ENCODE measurements around the gene TNFRSF25.
"Not testable (repeated sequence)": the region's sequence is repeated elsewhere in the genome, so short reads cannot be mapped to it uniquely, and the experiment has no call there.

The TNFRSF25 gene

DNA sequence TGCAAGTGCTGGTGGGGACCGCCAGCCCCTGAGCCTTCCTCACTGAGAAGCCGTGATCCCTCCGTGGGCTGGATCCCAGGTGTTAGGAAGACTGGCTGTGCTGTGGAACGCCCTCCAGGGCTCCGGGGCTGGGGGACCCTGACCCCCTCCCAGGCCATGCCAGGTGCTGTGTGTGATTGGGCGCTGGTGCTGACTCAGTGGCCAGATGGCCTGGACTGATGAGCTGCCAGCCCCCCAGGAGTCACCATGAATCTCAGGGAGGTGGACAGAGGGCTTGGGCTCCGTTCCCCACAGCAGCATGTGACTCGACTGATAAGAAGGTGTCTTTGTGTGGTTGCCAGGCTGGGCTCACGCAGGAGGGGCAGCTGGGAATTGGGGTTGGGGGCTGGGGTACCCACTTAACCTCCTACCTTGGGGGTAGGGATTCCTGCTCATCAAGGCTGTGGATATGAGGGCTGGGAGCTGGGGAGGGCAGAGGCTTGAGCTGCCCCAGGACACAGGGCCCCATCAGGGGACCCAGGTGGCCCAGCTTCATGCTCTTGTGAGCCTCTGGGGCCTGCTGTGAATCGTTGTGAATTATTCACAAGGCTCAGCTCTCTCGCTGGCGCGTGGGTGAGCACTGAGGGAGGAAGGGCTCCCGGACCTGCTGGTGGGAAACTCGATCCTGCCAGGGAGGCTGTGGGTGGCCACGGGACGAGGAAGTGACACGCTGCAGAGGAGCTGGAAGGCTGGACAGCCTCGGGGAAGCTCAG is 36.1 kb downstream of the TNFRSF25 start:
- DNase-seq, result not testable (repeated sequence)

DNA sequence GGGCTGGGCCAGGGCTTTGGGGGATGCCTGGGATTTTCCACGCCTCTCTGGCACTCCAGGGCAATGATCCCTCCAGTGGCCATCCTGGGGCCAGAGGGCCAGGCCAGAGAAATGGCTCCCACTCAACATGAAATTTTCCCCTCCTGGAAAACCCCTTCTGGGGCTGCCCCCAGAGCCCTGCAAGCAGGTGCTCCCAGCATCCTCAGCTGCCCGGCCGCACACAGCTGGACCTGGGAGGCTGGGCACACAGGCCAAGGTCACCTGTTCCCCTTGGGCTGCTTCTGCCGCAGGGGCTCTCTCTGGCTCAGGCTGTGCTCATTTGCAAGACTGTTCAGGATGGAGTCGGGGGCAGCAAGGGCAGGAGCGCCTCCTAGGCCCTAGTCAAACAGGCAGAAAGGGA is 37.5 kb downstream of the TNFRSF25 start:
- not testable (repeated sequence) for DNase-seq

DNA sequence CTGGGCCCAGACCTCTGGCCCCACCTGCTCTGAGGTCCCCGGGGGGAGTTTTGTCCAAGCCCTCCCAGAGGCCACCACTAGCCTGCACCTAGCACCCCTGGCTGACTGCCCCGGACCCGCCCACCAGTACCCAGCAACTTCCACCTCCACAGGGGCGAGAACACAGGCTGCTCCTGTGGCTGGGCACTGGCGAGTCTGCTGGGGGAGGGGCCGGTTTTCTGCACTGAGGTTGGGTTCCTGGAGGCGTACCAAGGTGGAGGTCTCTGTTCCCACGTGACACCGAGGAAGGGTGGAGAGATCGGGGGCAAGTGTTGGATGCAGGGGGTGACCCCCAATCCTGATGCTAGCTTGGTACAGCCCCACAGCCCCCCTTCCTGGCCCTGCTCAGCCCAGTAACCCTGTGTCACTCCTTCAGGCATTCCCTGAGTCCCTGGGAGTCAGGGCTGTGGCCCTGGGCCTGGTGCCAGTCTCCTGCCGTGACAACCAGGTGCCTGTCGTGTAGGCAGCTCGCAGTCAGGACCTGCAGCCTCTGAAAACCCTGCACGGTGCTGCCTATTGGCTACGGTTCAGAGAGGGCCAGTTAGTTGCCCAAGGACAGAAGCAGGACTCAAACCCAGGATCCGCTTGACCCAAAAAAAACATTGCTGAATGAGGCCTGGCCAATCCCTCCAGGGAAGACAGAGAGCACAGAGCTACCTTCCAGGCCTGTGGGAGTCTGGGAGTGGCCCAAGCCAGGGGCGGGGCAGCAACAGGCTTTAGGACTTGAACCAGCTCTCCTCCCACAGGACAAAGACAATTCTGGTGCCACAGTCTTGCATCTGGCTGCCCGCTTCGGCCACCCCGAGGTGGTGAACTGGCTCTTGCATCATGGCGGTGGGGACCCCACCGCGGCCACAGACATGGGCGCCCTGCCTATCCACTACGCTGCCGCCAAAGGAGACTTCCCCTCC is 38.3 kb downstream of the TNFRSF25 start:
- peak; percentile 61 for DNase-seq

DNA sequence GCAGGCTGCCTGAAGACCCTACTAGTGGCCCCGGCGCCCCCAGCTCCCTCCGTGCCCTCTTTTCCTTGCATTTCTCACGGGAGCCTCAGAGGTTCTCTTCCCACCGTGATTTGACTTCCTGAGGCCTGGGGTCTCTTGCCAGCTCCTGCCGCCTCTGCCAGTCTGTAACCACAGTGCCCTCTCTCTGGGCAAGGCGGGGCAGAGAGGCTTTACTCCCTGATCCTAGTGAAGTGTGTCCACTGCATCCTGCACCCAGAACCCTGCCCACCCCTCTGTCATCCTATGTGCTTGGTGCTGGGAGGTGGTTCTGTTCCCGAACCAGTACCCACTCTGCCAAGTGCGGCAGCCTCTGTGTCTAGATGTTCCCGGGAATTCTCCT is 39.0 kb downstream of the TNFRSF25 start:
- no peak for DNase-seq

DNA sequence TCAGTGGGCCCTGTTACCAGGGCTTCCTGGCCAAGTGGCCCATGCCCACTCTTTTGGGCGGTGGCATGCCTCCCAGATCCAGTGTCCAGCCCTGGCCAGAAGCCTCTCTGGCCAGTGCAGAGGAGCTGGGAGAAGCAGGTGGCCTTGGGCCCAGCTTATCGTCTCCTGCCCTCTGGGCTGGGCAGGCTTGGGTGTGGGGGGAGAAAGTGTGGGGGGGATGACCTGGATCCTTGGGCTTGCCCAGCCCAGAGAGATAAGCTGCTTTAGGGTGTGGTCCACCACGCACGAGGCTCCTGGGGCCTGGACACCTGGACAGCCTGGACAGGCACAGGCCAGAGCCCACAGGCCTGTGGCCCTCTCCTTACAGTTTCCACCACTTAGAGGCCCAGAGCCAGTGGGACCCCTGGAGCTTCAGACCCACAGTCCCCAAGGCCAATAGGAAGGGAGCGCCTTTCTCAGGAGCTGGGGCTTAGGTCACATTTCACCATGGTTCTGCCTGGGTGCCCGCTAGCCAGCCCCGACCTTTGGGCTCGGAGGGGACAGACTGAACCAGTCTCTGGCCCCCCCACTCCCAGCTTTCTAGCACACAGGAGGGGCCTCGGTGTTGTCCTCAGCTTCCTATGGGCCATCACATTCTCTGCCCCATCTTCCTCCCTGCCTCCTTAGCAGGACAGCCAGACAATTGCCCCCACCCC is 39.5 kb downstream of the TNFRSF25 start:
- no peak for DNase-seq

DNA sequence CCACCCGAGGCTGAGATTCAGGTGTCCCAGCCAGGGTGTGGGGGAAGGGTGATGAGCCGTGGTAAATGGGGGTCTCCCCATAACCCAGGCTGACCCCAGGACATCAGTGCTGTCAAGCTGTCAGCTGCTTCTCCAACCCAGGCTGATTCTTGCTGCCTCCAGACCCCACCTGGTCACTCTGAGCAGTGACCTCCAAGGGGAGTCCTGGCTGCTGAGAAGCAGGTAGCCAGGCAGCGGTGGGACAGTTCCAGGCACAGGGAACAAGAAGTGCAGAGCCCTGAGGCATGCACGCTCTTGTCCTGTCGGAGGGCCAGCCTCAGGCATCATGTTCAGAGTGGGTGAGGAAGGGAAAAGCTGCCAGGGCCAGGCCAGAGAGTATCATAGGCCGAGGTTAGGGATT is 40.3 kb downstream of the TNFRSF25 start:
- no peak for DNase-seq

DNA sequence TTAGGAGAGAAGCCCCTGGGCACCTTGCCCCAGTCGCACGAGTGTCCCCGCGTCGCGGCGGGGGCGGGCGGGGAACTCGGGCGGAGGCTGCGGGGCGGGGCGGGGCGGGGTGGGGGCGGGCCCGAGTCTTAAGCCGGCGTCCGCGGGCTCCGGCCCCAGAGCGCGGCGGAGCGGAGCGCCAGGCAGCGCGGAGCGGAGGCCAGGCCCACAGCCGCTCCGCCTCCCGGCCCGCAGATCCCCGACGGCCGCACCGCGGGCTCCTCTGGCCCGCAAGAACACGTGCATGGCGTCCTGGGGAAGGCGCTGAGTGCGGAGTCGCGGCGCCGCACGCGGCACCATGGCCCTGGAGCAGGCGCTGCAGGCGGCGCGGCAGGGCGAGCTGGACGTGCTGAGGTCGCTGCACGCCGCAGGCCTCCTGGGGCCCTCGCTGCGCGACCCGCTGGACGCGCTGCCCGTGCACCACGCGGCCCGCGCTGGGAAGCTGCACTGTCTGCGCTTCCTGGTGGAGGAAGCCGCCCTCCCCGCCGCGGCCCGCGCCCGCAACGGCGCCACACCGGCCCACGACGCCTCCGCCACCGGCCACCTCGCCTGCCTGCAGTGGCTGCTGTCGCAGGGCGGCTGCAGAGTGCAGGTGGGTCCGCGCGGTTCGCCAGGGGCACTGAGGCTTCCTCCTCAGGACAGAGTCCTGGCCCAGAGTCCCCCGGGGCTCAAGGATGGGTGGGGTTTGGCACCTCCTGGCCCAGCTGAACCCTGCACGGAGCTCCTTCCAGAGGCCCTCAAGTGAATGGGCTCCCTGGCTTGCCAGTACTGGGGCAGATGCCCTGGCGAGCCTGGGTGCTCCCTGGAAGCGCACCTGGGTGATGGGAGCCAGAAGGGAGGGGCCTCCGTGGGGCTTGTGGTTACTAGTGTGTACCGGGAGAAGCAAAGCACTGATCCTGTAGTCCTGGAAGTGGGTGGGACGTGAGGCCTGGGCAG is 41.1 kb downstream of the TNFRSF25 start, which contains the start of gene ESPN:
Gene ESPN (plus strand): TSS at position 158 of the 975 bp plus-strand sequence. CDS start 180 bp downstream, at position 338.
- peak; percentile 32 for DNase-seq

DNA sequence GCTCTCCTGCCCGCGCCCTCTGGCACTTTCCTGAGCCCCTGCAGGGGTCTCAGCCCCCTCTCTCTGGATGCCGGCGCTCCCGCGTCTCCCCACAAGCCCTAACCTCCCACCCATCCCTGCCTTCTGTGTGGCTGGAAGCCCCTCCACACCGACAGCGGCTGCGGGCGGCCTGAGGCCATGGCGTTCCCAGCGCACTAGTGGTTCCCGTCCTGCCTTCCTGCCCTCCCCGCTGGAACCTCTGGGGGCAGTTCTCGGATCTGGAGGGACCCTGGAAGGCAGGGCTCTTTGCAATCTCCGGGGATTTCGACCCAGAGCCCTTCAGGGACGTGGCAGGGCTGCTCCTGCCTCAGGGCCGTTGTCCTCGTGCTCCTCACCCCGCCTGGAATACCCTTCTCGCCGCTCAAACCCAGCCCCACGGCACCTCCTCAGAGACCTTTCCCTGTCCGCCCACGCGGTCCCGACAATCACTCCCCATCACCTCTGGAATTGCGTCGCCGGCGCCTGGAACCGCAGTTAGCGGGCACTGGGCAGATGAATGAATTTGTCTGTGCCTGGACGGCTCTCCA is 41.9 kb downstream of the TNFRSF25 start:
- peak; percentile 39 for DNase-seq

DNA sequence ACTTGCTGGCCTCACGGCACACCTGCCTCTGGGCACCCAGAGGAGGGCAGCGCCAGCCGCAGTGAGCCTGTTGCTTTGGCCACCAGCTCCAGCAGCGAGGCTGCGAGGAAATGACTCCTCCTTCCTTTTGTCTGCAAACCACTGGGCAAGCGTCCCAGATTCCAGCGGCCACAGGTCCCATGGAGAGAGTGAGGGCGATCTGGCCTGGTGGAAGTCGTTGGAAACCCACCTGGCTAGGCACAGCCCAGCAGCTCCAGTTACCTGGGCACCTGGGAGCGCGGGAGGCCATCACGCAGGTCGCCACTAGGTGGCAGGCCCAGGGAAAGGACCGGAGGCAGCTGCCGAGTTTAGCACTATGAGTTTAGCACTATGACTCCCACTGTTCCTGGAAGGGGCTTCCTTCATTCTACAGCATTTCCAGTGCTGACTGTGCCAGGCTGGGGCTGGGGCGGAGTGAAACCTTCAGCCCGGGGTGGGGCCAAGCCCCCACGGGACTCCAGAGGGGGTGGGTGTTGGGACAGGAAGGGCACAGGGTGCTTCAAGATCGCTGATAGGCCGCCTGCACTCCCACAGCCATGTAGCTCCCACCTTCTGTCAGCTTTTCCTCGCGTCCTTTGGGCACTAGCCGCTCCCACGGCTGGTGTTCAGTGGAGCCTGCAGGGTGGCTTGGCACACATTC is 42.5 kb downstream of the TNFRSF25 start:
- peak; percentile 86 for DNase-seq

DNA sequence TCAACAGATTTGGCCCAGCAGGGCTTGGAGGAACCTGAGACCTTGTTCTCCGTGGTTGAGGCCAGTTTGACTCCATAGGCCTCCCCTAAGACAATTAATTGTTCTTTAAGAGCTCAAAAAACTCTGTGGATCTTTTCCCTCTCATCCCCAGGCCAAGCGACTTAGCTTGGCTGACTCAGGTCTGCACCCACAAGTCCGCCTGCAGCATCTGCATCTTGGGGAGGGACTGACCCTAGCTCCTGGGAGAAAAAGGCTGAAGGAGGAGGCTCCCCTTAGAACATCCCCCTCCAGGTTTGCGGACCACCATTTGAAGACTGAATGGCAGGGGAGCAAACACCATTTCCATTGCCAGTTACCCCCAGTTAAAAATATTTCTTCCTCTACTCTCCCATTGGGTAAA is 44.7 kb downstream of the TNFRSF25 start:
- no peak for DNase-seq

DNA sequence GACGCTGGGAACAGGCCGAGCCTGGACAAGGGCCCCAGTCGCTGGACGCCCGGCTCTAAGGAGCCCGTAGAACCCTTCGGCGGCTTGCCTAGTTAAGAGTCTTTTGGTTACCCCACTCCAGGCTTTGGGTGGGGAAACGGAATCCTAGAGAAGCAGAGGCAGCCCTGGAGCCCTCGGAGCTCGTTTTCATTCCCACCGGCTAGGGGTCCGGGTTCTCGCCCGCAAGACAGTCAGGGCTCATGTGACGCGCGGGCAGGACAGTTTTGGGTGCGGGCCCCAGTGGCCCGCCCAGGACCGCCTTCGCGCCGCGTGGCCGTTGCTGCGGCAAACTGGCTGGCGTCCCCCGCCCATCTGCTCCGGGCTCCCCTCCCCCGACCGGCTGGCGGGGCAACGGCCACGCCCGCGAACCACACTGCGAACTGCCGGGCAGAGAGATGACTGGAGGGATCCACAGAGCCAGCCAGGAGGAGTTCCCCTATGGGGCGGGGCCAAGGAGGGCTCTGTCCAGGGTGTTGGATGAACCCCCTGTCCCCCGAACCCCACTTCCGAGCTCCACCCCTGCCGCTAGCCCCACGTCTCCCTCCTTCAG is 45.4 kb downstream of the TNFRSF25 start:
- DNase-seq, result peak; percentile 18

DNA sequence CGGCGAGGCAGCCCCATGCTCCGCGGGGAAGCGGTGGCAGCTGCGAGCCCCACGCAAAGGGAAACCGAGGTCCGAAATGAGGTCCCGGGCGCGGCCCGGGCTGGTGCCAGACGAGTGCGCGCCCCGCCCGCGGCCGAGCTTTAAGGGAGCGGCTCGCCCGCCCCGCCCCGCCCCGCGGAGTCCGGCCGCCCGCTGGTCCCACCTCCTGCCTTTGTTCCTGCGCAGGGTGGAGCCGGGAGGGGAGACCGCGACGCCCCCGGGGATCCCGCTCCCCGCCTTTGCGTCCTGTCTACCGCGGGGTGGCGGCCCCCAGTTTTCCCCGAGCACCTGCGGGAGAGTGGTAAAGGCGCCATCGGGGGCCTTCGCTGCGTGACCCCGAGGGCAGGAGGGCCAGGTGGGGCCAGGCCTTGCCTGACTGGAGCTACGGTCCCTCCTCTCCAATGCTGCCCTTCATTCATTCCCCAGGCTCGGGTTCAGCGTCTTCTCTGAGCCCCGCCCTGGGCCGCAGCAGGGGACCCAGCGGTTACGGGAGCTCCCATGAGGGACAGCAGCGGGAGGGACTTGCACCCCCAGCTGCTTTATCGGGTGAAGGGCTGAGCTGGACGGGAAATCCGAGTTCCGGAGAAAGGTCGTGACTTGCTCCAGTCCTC is 46.0 kb downstream of the TNFRSF25 start, which contains the start of gene HES2:
Gene HES2 (minus strand): TSS at position 116 of the 650 bp plus-strand sequence. CDS start 99 bp downstream, at position 17.
- peak; percentile 50 for DNase-seq

DNA sequence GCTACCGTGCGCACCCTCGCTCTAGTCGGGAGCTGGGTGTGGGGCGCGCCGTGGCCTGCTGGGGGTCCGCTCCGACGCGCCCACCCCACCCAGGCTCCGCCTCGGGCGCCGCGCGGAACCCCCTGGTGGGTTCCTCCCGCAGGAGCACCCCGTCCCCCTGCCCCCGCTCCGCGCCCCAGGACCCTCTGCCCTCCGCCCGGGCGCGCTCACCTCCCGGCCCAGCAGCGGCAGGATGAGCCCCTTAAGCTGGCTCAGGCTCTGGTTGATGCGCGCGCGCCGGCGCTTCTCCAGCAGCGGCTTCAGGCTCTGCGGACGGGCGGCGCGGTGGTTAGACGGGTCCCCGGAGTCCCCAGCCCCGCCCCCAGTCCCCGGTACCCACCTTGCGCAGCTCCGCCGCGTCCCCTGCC is 46.6 kb downstream of the TNFRSF25 start:
- peak; percentile 42 for DNase-seq

DNA sequence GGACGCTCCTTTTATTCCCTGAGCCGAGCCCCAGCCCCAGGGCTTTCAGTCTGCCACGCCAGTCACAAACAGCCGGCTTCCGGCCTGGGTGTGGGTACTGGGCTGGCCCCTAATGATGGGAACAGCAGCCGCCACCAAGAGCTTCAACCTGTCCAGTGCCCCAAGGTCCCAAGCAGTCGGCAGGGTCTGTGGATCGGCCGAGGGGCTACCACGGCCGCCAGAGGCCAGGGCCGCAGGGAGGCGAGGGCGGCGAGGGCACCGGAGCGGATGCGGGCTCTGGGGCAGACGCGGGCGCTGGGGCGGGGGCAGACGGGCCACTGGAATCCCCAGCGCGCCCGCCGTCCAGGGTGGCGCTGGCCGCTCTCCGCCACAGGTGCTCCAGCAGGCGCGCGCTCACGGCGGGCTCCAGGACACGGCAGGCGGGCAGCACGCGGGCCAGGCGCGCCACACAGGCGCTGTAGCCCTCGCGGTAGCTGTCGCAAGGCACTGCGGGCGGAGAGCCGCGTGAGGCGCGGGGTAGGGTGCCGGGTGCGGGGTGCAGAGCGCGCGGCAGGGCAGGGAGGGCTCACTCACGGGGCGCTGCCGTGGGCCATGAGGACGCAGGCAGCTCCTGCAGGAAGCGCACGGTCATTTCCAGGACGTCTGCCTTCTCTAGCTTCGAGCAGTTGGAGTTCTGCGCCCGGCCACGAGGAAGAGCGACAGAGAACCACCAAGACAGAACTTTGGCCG is 47.1 kb downstream of the TNFRSF25 start:
- peak; percentile 34 for DNase-seq

DNA sequence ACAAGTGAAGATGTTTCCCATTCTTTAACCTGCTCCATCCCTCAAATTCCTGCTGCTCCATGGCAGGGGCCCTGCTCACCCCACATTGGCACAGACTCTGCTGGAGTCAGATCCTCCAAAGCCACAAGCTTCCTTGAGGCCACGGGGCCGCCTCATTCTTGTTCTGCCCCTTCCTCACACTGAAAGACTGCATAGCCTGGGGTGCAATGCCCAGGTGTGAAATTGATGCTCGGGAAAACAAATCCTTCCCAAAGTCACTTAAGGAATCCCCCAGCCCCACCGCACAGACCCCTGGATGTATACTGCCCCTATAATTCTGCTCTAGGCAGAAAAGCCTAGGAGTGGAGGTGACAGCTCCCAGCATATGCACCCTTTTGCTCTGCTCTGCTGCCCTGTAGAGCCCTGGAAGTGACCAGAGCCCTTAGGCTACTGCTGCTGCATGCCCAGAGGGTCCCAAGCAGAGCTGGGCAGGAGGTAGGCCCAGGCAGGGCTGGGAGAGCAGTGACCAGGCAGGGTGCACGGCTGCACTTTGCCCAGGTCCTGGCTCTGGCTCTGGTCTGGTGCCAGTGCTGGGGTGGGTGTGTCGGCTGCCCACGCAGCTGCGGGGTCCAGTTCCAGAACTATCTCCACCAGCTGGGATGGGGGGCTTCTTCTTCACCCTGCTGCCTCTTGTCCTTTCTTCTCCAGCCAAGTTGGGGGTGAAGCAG is 47.9 kb downstream of the TNFRSF25 start:
- no peak for DNase-seq

DNA sequence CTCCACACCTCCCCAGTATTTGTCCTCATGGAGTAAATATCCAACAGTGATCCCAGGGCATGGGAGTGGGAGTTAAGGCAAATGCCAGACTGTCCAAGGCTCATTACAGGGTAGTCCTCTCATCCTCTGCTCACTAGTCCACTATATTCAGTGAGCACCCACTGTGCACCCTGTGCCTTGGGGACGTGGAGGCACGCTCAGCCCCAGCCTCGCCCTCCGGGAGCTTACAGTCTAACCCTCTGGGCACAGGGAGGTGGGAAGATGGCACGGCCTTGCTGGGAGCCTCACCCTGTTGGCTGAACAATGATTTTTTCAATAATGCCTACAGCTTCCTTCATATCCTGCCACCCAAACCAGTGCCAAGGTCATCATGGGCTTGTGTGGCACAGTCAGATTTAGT is 49.1 kb downstream of the TNFRSF25 start:
- no peak for DNase-seq

DNA sequence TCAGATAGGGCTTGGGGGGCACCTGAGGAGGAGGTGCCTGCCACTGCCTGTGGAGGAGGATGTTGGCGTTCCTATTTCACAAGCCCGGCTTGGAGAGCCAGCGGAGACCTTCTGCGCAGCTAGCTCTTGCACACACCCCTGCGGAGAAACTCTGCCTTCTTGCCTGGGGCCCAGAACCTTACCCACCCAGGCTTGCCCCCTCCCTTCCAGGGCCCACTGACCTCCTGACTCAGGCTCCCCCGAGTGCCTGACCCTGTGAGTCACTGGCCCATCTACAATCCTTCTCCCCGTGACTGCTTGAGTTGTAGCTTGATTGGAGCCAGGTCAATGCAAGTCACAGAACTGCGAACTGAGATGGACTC is 49.7 kb downstream of the TNFRSF25 start:
- no peak for DNase-seq

DNA sequence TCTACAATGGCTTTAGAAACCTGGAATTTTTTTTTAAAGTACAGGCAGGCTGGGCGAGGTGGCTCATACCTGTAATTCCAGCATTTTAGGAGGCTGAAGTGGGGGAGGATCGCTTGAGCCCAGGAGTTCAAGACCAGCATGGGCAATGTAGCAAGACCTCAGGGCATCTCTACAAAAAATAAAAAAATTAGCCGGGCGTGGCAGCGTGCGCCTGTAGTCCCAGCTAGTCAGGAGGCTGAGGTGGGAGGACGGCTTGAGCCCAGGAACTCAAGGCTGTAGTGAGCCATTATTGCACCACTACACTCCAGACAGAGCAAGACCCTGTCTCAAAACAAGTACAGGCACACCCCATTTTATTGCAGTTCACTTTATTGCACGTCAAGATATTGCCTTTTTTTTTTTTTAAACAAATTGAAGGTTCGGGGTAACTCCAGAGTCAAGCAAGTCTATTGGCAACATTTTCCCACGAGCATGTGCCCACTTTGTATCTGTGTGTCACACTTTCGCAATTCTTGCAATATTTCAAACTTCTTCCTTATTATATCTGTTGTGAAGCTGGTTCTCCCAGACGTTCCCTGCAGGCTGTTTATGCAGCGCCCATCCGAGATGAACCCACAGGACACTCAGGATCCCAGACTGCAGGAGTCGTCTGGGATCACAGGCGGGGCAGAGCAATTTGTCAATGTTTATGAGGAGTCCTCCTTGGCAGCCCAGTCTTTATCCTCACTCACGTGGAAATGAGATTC is 50.9 kb downstream of the TNFRSF25 start:
- DNase-seq, result no peak
